ENCODE results near the gene RPL39L. TPM values are rescaled to one million over a fixed set of nuclear protein-coding genes. Genes with fewer than 3 reads are reported as not detected.

The RPL39L gene
- total and polyA plus RNA-seq, 2 of the 4 experiments (the other 2 are of a cell fraction), result 18.1 to 34.6 TPM

- DNase-seq, result peak; percentile 45
- H3K14ac ChIP-seq (replicated peaks; ENCODE audit: low read depth, low read length), result peak overlapping the region; percentile 86
- H3K4me2 ChIP-seq (ENCODE audit: low read depth, low read length), result no peak overlapping the region
- no TSS peak for BruUV-seq (replicated peaks)
- H3K23ac ChIP-seq (ENCODE audit: low read depth, low read length), result no peak overlapping the region
- no peak overlapping the region for H3K56ac ChIP-seq (ENCODE audit: extremely low read depth, insufficient read depth, low read length)
- no peaks in the 10 kb centered on the region for H3K79me1 ChIP-seq (ENCODE audit: low read depth in 1 of 2, low read length in 2 of 2)
- H3K36me3 ChIP-seq (ENCODE audit: control insufficient read depth, insufficient read depth, low read length), result no peaks in the 10 kb centered on the region
- H4K8ac ChIP-seq (ENCODE audit: low read depth in 2 of 2, low read length in 2 of 2), result no peak overlapping the region
- ChIA-PET CTCF (interaction anchor here (1.1 to 1.4 kb wide), 2 partner anchors 30 to 51 kb away, joined by 4 to 5 read pairs; partner anchors contain the start of gene RPL39L), POLR2A (ENCODE audit: unreplicated experiment) (no interaction called here)
- H3K9ac ChIP-seq (ENCODE audit: low read depth, low read length), result no peak overlapping the region
- H2AK9ac ChIP-seq (replicated peaks; ENCODE audit: low read depth, low read length, poor library complexity), result no peak overlapping the region
- H3K4me3 ChIP-seq (ENCODE audit: insufficient read depth, low read depth, low read length), result no peak overlapping the region
- in situ Hi-C loops (cut with MboI; ENCODE audit: low sequenced_read_pairs) (loop anchor here (10.0 kb wide), 1 partner anchor 325 kb away; the partner anchor contains the start of gene ADIPOQ), dilution Hi-C loops (cut with HindIII; ENCODE audit: low sequenced_read_pairs, unreplicated experiment) (no loop called here), intact Hi-C loops (cut with micrococcal nuclease) (loop anchor here (5.0 kb wide), 1 partner anchor 552 kb away; no protein-coding TSS in a partner anchor)
- no peaks in the 10 kb centered on the region for H4K20me1 ChIP-seq (ENCODE audit: insufficient read depth, low read length)
- H2AFZ ChIP-seq (replicated peaks; ENCODE audit: low read length, poor library complexity), result no peak overlapping the region
- H2BK20ac ChIP-seq (ENCODE audit: low read depth, low read length), result peak overlapping the region; percentile 79
- H3K18ac ChIP-seq (ENCODE audit: low read depth, low read length), result no peak overlapping the region; the same call in 1 of the 2 replicates
- WGBS, 2 experiments (ENCODE audit: extremely low coverage in 2 of 2, insufficient read length in 1 of 2), result no CpG with 5 or more reads among the region's 2 CpGs
- no peaks in the 10 kb centered on the region for H3K27me3 ChIP-seq (ENCODE audit: control insufficient read depth, insufficient read depth, low read length)
- no peaks in the 10 kb centered on the region; the same call in 1 of the 2 replicates for H3K9me1 ChIP-seq (ENCODE audit: insufficient read depth, low read length)
- peak overlapping the region; percentile 64 for H3K4ac ChIP-seq (ENCODE audit: low read depth, low read length)
- no peak overlapping the region for H2BK5ac ChIP-seq (ENCODE audit: low read depth, low read length, poor library complexity, severe bottlenecking)
- peaks cover 2% of the 10 kb centered on the region; the same call in 1 of the 2 replicates for H3K4me1 ChIP-seq (ENCODE audit: control insufficient read depth, insufficient read depth, low read length)
- H4K91ac ChIP-seq (ENCODE audit: insufficient read depth, low read depth, low read length), result 0 out of 2 replicates have a peak overlapping the region, but pooled peaks have one; percentile 45
- ATAC-seq (ENCODE audit: low read depth), result no peak
- peak overlapping the region; percentile 56 for H2BK120ac ChIP-seq (ENCODE audit: low read depth, low read length)
- H3K9me3 ChIP-seq (ENCODE audit: control insufficient read depth, insufficient read depth, low read length), result no peaks in the 10 kb centered on the region
- peak overlapping the region; percentile 45; the same call in 1 of the 3 replicates for H2BK15ac ChIP-seq (ENCODE audit: low read depth, low read length)
- H2AK5ac ChIP-seq (ENCODE audit: low read depth, low read length), result no peak overlapping the region
- no peak overlapping the region for H4K5ac ChIP-seq (ENCODE audit: low read depth, low read length)
- no peak overlapping the region for H3K27ac ChIP-seq (ENCODE audit: insufficient read depth, low read length)
- TF ChIP-seq FOS (IDR thresholded peaks at IDR 0.05; ENCODE audit: low read depth, low read length) (no peak), RFX5 (IDR thresholded peaks at IDR 0.05; ENCODE audit: low read depth, low read length) (no peak), MXI1 (IDR thresholded peaks at IDR 0.05; ENCODE audit: borderline replicate concordance, low read depth, low read length) (no peak), ELK1 (IDR thresholded peaks at IDR 0.05; ENCODE audit: borderline replicate concordance, low read depth, low read length) (no peak), SMC3 (IDR thresholded peaks at IDR 0.05; ENCODE audit: low read depth, low read length) (no peak), CHD1 (IDR thresholded peaks at IDR 0.05; ENCODE audit: low read depth, low read length) (no peak), NFE2L2 (IDR thresholded peaks at IDR 0.05; ENCODE audit: low read depth, low read length) (no peak), MAZ (IDR thresholded peaks at IDR 0.05; ENCODE audit: borderline replicate concordance, low read depth, low read length) (no peak), CTCF (conservative IDR thresholded peaks at IDR 0.05; ENCODE audit: low read depth, low read length) (no peak), USF2 (IDR thresholded peaks at IDR 0.05; ENCODE audit: low read depth, low read length) (no peak), RAD21 (IDR thresholded peaks at IDR 0.05; ENCODE audit: low read length) (no peak), MAFK (IDR thresholded peaks at IDR 0.05; ENCODE audit: low read depth, low read length) (no peak), RCOR1 (IDR thresholded peaks at IDR 0.05; ENCODE audit: insufficient replicate concordance, low read length) (no peak), CEBPB (IDR thresholded peaks at IDR 0.05; ENCODE audit: low read depth, low read length) (no peak), POLR2A (IDR thresholded peaks at IDR 0.05; ENCODE audit: low read depth, low read length) (no peak)
These were observed 30.1 kb upstream of the RPL39L start for GRCh38 chr3:187169231-187169960.

Data from IMR-90 (cell line).